GM12872 (cell line): ENCODE measurements around the gene MCF2L.

Experiments
- CTCF ChIP-seq: IDR thresholded peaks from 3 replicates; pipeline ENCODE4 v1.5.1; 2011; ENCODE audit warnings: low read depth, mild to moderate bottlenecking, low read length, moderate library complexity; ENCODE audit not compliant: insufficient read depth

Gene MCF2L

DNA sequence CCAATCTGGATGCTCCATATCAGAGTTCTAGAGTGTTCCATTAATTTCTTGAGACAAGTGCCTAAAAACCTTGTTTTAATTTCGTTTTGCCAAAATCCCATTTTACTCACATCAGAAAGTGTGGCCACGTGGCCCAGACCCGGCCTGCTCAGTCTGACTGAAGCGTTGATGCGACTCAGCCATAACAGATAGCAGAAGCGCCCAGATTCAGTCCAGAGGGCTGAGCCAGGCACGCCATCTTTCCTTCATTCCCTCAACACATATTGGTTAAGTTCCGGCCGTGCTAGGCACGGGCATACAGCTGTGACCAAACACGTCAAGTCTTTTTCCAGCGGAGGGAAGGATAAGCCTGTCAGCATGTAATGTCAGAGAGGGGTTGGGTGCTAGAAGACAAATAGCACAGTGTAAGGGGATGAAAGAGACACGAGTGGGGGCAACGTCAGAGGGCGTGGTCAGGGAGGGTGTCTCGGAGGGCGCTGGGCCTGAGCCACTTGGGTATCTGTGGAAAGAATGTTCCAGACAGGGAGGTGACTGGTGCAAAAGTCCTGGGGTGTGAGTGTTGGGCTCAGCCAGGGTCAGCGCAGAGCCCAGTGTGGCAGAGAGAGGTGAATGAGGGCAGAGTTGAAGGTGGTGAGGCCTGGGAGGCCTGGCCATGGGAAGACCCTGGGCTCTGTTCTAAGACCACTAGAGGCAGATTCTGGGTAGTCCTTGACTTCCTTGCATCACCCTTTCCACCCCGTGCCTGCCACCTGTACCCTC is 156.7 kb downstream of the MCF2L start:
- TF ChIP-seq CTCF: no peak

DNA sequence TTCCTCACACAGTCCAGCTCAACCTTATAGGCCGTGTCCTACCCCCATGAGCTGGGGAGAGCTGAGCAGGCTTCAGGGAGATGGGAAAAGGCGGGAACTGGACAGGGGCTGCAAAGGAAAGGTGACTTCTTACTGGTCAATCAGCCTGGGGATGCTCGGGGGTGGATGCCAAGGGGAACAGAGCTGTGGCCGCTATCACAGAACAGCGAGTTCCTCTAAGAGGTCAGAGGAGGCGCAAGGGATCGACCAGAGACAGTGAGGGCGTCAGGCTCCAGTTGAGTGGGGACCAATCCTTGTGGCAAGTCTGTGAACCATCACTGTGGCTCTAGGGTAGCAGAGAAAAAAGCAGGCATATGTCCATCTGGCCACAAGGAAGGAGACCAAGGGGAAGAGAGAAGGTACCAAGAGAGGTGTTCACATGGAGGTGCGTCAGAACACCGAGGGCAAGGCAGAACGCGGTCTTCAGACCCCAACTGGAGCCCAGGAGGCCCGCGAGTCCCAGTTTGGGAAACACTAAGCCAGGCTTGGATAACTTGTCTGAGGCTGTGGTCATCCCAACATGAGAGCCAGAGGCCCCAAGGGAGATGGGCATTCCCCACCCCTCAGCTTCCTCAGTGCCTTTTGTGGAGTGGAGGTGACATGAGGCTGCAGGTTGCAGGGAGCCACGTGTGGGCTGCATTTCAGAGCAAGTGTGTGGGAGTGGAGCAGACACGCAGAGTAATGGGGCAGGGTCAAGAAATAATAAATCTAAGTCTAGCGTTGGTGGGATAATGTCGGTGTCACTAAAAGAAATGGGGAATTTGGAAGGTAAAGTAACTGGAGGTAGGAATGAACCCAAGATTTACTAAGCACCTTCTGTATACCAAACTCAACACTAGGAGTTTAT is 157.5 kb downstream of the MCF2L start:
- TF ChIP-seq CTCF: no peak

DNA sequence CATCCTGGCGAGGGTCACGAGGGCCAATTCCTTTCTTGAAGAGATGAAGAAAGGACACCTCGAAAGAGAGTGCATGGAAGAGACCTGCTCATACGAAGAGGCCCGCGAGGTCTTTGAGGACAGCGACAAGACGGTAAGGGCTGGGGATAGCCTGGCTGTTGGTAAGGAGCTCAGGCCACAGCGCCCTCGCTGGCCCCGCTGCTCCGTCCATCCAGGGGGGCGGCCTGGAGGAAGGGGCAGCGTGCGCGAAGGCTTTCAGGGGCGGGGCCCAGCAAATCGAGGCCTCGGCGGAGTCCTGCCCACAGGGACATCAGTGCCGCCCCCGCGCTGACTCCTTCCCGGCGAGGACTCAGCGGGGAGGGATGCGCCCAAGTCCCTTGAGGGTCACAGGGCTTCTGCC is 160.5 kb downstream of the MCF2L start:
- TF ChIP-seq CTCF: no peak

DNA sequence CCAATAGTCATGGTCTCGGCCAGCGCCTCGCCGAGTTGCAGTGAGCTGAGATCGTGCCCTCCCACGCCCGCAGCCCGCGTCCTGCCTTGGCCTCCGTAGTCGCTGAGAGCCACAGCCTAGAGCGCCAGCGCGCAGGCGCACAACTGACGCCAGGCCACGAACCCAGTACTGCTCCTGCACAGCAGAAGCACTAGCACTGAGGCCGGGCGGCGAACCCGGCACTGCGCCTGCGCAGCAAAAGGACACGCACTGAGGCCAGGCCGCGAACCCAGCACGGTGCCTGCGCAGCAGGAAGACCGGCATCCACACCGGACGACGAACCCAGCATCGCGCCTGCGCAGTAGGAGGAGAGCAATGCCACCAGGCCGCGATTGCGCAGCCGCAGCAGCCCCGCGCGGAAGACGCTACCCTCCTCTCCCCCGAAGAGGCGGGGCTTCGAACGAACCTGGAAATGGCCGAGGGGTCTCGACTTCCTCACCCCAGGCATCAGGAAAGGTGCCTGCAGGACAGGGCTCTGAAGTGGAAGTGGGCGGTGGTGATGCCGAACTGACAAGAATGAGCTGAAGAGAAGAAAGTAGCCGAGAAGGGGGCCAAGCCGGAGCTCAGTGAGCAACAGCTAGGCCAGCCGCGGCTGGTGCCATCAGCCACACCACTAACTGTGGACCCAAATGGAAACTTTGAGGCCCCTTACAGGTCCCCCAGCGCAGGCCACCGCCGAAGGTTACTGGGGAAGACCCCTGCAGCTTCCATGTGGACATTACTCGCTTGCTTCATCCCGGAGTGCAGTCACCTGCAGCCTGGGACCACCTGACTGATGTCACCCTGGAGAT is 161.1 kb downstream of the MCF2L start:
- no peak for TF ChIP-seq CTCF

- TF ChIP-seq CTCF: no peak
Measured at GRCh38 chr13:113135281-113135760, 166.3 kb downstream of the MCF2L start.

DNA sequence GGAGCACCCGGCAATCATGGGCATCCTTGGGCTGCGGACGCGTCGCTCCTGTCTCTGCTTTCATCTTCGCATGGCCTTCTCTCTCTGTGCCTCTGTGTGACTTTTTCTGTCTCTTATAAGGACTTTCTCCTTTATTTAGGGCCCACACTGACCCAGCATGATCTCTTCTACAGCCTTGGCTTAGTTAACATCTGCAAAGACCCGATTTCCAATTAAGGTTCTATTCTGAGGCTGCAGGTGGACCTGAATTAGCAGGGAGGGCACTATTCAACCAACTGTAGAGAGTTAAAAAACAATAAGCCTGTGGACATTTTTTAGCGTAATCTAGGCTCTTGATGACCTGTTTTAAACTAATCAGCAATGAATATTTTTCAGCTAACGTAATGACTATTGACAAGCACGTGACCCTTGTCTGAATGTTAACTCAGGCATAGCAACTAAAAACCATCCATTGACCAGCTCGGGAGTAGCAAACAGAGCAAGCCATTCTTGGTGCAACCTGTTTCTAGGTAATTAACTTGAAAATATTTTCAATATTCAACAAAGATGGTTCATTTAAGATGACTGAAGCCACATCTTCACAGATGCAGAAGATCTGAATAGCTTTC is 168.8 kb downstream of the MCF2L start:
- no peak for TF ChIP-seq CTCF
